ENCODE measurements around the gene SMARCB1.
"Not testable (repeated sequence)": the region's sequence is repeated elsewhere in the genome, so short reads cannot be mapped to it uniquely, and the experiment has no call there.

SMARCB1 gene

GRCh38 chr22:23847991-23848864 is 61.5 kb downstream of the SMARCB1 start:
- DNase-seq: no peak

- DNase-seq: peak; percentile 57
These were observed 62.5 kb downstream of the SMARCB1 start for GRCh38 chr22:23849009-23850006.

GRCh38 chr22:23850136-23850611 is 63.4 kb downstream of the SMARCB1 start:
- no peak for DNase-seq

DNA sequence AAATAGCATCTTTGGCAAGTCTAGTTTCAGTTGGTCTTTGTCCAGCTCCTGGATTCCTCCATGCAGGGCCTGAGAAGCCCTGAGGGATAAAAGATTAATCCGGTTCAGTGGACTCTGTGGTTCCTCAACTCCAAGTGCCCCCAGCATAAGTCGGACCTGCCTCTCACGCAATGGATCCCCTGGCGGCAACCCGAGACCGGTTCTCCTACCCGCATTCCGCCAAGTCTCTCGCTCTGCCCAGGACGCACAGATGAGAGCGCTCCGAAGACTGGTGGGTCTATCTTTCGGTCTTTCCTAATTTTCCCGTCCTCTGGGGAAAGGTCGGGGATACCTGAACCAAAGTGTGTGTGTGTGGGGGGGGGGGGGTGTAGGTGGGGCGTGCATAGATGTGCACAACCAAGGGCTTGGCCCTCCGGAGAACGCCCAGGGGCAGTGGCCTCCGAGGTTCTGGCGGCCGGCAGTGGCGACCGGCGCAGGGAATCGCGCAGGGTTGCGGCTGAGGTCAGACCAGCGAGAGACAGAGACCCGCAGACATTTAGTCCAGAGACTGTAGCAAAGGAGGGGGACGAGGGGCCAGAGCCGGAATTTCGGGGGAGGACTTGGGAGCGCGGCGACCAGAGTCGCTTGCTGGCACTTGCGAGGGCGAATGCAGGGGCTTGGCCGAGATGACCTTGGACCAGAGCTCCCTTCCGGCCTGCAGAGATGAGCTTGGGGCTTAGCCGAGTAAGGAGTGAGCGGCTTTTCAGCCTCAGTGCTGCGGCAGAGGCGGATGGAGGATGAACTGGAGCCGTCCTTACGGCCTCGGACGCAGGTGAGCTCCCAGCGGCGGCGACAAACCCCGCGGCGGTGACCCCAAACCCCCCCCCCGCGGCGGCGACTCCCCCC is 70.2 kb downstream of the SMARCB1 start:
- DNase-seq: no peak

- peak; percentile 93 for DNase-seq
These were observed 71.1 kb downstream of the SMARCB1 start, which contains the start of gene SLC2A11 for GRCh38 chr22:23857606-23858483. Gene SLC2A11, plus strand, starts transcription at chr22:23857875. Its CDS starts 125 bp downstream, at chr22:23858000.

GRCh38 chr22:23858484-23858815 is 71.7 kb downstream of the SMARCB1 start:
- DNase-seq: no peak

DNA sequence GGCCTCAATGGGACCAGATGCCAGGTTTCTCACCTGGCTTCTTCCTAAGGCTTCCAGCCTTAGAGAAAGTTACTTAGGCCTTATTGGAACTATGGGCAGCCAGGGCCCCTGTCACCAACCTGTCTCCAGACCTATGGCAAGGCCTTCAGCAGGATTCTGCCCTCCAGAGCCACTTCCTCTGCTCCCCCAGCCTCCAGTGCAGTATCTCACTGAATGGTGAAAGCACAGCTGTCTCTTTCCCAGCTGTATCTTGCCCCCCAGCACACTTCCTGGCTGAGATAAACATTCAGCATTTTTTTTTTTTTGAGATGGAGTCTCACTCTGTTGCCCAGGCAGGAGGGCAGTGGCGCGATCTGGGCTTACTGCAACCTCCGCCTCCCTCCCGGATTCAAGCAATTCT is 72.4 kb downstream of the SMARCB1 start:
- no peak for DNase-seq

DNA sequence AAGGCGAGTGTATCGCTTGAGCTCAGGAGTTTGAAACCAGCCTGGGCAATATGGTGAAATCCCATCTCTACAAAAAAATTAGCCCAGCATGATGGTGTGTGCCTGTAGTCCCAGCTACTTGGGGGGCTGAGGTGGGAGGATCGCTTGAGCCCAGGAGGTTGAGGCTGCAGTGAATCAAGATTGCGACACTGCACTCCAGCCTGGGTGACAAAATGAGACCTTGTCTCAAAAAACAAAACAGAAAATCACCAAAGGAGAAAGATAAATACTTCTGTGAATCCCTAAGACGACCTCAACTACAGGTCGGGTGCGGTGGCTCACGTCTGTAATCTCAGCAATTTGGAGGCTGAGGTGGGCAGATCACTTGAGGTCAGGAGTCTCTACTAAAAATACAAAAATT is 73.4 kb downstream of the SMARCB1 start:
- DNase-seq: not testable (repeated sequence)

- DNase-seq: no peak
These were observed 75.3 kb downstream of the SMARCB1 start for GRCh38 chr22:23862103-23862502.

DNA sequence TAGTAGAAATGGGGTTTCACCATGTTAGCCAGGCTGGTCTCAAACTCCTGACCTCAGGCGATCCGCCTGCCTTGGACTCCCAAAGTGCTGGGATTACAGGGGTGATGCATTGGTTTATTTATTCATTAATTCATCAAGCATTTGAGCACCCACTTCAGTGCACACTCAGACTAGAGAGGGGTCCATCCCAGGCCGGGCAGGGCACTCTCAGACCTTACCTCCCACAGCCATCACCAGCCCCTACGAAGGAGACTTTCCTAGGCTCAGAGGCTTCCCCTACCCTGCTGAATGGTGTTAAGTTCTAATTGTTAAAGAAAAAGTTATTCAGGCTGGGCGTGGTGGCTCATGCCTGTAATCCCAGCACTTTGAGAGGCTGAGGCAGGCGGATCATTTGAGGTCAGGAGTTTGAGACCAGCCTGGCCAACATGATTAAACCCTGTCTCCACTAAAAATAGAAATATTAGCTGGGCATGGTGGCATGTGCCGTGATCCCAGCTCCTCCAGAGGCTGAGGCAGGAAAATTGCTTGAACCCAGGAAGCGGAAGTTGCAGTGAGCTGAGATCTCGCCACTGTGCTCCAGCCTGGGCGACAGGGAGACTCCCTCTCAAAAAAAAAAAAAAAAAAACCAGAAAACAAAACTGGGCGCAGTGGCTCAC is 77.9 kb downstream of the SMARCB1 start:
- DNase-seq: not testable (repeated sequence)

GRCh38 chr22:23868580-23868979 is 81.8 kb downstream of the SMARCB1 start:
- no peak for DNase-seq

- no peak for DNase-seq
These were observed 88.1 kb downstream of the SMARCB1 start for GRCh38 chr22:23874871-23875270.

GRCh38 chr22:23875801-23876200 is 89.0 kb downstream of the SMARCB1 start:
- no peak for DNase-seq

DNA sequence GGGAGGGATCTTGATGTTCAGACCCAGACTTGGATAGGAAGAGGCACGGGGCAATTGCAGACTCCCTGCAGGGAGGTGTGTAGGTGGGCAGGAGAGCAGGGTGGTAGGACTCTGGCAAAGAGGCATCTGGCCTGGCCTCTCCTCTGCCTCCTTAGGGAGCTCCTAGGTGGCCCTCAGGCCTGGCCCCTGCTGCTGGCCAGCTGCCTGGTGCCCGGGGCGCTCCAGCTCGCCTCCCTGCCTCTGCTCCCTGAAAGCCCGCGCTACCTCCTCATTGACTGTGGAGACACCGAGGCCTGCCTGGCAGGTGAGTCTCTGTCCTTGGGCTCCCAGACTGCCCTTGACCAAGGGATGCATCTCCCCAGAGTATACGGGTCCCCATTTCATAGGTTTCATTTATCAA is 90.8 kb downstream of the SMARCB1 start:
- no peak for DNase-seq

- no peak for DNase-seq
These were observed 91.5 kb downstream of the SMARCB1 start for GRCh38 chr22:23878219-23878618.

GRCh38 chr22:23882370-23882769 is 95.6 kb downstream of the SMARCB1 start:
- no peak for DNase-seq

- DNase-seq: no peak
These were observed 96.9 kb downstream of the SMARCB1 start for GRCh38 chr22:23883658-23884057.

DNA sequence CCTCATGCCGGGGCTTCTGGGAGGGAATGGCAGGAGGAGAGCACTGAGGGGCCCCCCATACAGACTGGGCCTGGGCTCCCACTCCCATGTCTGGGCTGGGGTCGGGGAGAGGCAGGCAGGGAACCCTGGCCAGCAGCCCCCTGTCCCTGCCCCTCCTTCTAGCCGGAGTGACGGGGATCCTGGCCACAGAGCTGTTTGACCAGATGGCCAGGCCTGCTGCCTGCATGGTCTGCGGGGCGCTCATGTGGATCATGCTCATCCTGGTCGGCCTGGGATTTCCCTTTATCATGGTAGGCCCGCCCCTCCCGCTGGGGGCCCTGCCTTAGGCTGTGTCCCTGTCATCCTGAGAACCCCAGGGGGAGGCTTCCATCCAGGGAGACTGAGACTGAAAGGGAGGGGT is 97.4 kb downstream of the SMARCB1 start:
- DNase-seq: no peak

Data from NCI-H510A (cell line).